HG03103 (cell line): ENCODE data around the gene DUOX1.
A peak's percentile ranks its signal among the peaks of the same experiment; 100 is the strongest.

Source experiments
- ATAC-seq: cut with Tn5 transposase; IDR thresholded peaks from one replicate; pipeline ENCODE4 v1.9.1; 2021; ENCODE audit warnings: low read depth; ENCODE audit not compliant: unreplicated experiment

Gene DUOX1

DNA sequence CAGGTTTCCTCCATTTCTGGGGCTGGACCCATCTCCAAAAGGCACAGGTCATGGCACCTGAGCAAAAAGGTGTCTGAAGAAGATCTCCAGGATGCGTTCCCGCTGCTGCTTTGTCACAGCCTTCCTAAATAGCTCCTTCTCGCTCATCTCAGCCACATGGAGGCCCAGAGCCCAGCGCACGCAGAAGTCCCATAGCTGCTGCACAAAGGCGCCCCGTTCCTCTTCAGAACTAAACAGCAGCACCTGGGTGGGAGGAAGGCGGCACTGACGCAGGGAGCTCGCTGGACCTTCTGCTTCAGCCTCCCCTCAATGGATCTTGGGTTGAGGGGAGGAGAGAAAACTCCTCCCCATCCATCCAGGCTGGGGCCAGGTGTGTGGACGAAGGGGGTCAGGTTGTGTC lies 24.2 kb upstream of the DUOX1 start:
- ATAC-seq = no peak

DNA sequence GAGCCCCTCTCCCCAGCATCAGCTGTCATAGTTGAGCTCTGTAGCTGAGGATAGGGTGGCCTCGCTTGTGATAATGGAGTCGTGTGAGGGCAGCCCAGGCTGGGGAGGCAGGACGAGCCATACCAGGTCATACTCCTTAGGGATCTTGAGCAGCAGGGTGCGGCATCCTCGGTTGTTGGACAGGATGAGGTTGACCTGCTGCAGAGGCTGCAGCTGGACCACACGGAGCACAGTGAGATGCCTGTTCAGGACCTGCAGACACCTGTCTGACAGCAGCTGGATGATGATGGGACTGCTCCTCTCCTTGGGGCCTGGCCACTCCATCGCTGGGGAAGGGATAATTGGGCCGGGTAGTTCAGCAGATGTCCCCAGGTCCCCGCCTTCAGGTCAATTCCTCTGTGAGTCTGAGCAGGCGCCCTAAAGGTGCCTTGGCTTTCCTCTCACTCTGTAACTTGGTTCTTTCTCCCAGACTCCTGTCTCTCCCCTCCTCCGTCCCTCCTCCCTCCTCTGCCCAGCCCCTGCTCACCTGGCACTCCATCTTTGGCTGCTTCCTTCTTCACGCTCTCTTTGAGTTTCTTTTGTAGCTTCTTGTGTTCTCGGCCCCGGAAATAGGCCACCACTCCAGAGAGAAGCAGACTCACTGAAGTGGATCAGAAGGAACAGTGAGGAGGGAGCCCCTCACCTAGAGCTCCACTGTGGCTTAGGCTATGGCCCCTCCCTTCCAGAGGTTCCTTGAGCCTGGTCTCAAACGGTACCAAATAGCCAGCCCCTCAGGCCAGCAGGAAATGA lies 23.6 kb upstream of the DUOX1 start:
- ATAC-seq = no peak

DNA sequence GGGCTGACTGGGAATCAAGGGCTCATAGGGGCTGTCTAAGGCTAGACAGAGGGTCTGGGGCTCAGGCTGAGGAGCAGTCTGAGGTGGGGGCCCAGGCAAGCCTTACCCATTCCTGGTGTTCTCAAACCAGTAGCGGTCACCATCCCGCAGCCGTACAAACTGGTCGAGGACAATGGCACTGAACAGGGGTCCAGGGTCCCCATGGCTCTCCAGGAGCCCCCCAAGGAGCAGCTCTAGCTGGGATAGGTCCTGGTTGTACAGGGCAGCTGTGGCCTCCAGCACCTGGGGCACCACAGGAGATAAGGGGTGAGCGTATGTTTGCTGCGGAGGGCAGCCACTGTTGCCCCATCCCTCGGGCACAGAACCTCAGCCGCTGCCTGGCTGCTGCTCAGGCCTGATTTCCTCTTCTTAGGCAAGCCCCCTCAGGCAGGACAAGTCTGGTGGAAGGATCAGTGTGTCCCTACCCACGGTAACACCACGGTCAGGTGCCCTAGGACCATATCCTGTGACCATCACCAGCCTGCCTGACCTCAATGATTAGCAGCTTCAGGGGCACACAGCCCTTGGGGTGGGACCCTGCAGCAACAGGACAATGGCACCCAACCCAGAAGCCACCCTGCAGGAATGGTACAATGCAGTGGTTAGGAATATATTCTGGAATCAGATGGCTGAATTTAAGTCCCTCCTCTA lies 21.7 kb upstream of the DUOX1 start:
- no peak for ATAC-seq

DNA sequence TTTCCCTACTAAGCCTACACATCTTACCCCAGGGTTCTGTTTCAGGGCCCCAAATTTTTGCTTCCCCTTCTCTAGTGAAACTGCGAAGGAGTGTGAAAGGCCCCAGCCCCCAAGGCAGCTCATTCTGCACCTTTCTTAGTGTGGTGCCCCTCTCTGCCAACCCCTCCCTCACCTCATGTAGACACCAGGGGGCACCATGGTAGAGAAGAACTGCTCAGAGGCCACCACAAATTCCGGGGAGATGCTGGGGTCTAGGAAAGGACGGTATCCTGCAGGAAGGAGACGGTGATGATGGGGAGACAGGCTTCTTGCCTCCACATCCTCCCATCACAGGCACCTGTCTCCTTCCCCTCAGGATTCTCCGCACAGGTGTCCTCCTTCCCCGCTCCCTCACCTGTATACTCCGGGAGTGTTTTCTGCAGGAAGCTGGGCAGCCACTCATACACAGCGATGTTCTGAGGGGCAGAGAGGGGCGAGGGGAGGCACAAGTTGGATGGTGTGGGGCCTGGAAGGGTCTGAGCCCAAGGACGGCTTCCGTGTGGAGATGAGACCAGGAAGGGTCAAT lies 19.5 kb upstream of the DUOX1 start:
- ATAC-seq = no peak

DNA sequence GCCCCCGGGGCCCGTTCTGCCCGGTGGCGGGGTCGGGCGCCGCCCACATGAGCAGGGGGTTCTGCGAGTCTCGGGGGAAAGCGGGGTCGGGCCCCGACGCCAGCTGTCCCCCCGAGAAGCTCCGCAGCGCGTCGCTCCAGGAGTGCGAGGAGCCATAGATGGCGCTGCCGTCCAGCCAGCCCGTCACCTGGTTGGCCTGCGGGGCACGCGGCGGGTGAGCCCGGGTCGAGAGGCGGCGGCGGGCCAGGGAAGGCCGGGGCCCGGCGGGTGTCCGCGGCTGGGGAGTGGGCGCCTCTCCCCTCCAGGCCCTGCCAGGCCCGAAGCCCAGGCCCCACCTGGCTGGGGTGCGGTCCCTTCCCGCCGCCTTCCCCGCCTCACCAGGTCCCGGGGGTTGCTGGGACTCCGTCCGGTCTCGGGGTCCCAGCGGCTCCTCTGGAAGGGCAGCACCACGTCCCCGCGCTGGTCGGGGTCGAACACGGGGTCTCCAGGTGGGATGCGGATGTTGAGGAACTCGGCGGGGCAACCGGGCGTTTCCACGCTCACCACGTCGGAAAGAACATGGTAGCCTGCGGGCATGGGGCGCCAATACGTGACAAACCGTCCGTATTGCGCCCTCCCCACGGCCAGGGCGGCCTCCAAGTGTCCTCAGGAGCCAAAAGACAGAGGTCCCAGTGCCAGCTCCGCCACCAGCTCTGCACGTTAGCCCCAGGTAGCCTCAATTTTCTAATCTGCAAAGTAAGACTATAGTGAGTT lies 18.2 kb upstream of the DUOX1 start:
- no peak for ATAC-seq

DNA sequence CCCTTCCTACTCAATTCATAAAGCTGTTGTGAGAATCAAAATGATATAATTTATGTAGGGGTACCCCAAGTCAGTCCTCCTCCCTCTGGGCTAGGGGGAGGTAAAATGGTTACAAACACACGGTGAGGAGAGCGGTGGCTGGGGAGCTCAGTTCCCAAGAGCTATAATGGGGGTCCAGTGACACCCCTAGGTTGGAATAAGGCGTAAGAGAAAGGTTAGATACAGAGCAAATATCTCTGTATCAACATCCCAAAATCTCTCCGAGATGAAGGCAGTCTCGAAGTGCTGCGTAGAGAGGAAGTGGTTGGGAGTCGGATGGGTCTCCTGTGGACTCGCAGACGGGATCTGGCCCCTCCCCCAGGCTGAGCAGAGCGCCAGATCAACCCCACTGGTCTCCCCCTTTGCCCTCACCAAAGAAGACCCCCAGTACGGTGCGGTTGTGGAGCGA lies 17.6 kb upstream of the DUOX1 start:
- no peak for ATAC-seq

DNA sequence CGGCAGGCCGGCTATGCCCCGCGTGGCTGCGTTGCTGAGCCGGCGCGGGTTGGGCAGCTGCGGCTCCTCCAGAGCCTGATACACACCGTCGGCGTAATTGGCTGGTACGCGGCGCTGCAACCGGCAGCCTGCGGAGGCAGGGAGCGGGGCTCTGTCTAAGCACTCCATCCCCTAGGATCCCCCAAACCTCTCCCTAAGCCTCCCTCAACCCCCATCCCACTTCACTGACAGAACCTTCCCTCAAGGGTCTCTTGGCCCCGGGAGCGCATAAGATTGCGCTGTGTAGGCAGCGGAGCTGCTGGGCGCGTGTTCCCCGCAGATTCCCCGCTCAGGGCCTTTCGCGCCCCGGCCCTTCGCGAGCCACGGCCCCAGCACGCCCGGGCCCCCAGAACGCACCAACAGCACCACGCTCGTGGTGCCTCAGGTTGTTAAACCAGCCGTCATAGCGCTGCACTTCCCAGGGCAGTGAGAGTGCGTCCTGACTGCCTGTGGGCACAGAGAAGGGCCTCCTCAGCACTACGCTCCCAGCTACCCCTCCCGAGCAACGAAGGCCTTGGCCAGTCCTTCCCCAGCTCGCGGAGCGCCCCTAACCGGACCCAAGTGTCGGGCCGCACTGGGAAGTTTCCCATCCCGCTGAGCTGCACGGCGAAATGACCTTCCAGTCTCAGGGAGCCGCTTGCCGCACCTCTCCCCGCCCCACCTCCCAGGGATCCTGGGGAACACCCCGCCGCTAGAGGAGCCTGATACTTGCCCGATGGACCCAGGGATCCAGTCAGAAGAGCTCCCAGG lies 17.0 kb upstream of the DUOX1 start:
- no peak for ATAC-seq

DNA sequence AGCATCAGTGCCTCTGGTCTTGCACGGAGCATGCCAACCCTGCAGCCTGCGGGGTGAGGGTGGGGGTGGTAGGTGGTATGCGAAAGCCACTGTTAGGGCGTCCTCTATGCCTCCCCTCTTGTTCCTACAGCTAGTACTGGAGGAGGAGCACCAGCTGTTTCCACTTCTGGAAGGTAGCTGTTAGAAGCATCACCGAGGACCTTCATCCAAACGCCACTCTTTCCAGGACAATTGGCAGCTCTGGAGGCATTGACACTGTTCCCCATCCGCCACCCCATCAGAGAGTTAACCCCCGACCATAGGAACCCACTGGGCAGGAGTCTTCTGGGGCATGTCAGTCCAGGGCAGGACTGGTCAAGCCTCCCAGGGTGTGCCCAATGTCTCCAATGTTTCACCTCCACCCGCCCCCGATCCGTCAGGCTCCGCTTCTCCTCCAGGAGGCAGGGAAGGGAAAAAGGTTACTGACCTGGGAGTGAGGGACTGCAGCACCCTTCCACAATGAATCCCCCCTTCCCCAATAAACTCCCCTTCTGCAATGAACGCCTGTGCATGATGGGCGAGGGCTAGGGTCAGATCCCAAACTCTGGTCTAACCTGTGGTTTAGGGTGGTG lies 16.3 kb upstream of the DUOX1 start:
- no peak for ATAC-seq

DNA sequence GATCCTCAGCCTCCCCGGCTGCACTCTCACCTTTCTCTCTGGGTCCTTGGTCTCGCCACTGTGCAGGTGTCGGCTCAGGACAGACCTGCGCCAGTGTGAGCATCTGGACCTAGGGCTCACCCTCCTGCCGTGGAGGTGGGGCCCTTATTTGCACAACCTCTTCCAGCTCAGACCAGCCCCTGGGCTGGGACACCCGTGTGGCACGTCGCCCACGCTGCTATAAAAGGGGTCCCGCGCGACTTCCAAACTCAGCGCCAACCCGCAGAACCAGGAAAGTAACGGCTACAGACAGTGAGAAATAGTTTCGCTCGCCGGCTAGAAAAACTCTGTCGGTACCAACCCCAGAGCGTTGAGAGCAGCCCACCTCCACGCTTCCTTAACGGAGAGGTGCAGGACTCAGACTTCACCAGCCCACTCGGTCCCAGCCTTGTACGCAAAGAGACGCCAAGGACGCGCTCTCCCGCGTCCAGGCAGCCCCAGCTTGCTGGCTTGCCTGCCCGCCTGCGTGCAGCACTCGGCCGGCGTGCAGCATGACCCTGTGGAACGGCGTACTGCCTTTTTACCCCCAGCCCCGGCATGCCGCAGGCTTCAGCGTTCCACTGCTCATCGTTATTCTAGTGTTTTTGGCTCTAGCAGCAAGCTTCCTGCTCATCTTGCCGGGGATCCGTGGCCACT lies 15.6 kb upstream of the DUOX1 start, which contains the start of the genes DUOX2 and DUOXA2:
DUOX2 (minus strand) TSS at position 97 of the 675 bp plus-strand sequence. CDS start 761 bp downstream, outside the sequence.
DUOXA2 (plus strand) TSS at position 251 of the 675 bp plus-strand sequence; CDS start at position 531, 280 bp downstream.
- ATAC-seq = no peak

DNA sequence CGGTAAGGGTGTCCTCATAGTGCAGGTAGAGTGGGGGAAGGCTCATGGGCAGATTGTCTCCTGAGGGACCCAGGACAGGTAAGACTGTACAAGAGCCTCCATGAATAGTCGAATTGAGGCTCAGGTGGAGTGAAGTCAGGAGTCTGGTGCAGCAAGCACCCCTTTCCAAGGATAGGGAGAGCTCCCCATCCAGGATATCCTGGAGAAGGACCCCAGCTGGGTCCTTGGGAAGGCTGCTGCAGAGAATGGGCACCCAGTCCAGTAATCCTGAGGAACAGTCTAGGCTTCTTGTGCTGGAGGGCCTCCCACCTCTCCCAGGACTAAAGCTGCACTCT lies 15.1 kb upstream of the DUOX1 start:
- no peak for ATAC-seq

DNA sequence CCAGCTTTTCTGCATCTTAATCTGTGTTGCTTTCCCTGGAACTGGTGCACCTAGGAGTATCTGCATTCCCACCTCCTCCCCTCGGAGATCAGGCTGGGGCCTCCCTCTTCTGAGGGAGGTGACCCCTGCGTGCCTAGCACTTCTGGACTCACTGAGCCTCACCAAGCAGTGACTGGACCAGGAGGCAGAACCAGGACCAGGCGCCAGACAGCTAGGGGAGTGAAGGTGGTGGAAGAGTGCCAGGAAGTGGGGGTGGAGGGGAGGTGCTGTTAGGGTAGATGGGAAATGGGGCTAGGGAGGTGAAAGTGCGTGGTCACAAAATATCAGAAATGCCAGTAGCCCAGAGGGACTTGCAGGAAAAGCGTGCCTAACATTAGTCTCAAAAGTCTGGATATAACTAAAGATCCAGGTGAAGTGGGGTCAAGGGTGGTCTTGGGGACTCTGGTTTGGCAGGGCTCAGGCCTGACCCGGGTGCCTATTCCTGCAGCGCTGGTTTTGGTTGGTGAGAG lies 14.4 kb upstream of the DUOX1 start:
- ATAC-seq = no peak

DNA sequence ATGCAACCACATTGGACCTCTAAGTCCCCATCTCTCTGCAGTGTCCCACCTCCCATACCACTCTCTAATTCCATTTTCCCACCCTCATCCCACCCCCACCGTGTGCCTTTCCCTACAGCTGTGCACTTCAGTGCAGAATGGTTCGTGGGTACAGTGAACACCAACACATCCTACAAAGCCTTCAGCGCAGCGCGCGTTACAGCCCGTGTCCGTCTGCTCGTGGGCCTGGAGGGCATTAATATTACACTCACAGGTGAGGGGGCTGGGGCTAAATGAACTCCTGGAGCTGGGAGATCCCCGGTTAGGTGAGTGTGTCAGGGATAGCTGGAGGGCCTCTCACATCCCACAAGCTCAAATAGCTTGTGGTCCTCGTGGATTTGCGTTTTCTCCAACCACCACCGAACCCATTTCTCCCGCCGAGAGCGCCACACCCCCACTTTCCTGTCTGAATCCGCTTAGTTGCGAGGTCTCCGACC lies 13.8 kb upstream of the DUOX1 start:
- ATAC-seq = no peak

DNA sequence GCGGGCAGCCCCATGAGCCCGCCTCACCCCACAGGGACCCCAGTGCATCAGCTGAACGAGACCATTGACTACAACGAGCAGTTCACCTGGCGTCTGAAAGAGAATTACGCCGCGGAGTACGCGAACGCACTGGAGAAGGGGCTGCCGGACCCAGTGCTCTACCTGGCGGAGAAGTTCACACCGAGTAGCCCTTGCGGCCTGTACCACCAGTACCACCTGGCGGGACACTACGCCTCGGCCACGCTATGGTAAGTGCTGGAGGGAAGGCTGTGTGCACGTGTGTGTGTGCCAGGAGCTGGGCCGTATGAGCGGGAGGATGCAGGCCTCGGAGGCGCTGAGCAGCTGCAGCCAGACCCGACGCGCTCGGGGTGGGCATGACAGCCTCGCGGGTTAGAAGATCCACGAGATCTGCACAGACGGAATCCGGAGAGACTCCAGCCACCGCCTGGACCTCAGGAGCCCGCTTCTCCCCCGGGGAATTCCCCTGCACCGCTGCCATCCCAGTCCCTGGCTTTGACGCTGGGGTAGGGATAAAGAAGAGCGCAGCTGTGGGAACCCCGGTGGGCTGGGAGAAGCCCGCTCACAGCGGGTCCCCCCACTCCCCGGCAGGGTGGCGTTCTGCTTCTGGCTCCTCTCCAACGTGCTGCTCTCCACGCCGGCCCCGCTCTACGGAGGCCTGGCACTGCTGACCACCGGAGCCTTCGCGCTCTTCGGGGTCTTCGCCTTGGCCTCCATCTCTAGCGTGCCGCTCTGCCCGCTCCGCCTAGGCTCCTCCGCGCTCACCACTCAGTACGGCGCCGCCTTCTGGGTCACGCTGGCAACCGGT lies 13.1 kb upstream of the DUOX1 start:
- no peak for ATAC-seq

DNA sequence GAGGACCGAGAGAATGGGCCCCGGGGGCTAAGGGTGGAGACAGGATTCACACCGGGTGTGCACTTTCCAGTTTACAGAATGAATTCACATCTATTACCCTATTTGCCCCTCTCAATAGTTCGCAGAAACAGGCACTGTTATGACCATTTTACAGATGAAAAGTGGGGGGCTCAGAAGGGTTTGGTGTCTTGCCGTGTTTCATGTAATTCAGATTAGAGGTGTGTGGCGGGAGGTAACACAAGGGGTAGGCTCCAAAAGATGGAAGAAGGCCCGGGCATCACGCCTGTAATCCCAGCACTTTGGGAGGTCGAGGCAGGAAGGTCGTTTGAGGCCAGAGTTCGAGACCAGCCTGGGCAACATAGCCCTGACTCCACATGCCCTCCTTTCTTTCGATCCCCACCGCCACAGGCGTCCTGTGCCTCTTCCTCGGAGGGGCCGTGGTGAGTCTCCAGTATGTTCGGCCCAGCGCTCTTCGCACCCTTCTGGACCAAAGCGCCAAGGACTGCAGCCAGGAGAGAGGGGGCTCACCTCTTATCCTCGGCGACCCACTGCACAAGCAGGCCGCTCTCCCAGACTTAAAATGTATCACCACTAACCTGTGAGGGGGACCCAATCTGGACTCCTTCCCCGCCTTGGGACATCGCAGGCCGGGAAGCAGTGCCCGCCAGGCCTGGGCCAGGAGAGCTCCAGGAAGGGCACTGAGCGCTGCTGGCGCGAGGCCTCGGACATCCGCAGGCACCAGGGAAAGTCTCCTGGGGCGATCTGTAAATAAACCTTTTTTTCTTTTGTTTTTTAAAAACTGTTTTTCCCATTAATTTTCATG lies 12.3 kb upstream of the DUOX1 start:
- ATAC-seq = no peak

DNA sequence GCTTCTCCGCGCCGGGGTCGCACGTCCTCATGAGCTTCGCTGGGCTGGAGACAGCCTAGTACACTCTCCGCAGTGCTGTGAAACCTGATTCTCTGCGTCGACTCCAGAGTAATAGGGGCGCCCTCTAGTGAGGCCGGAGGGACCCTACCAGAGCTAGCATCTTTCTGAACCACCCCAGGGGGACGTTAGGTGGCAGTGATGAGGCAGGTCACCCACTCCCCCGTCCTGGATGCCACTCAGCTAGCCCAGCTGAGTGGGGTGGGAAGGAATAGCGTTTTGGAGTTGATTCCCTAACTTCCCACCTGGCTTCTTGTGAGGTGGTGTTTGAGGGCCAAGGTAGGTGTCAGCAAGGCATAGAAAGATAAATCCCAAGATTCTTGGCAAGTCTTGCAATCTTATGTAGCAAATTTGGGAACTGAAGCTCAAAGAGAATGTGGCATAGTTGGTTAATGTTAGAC lies 11.6 kb upstream of the DUOX1 start:
- ATAC-seq = peak; percentile 74

DNA sequence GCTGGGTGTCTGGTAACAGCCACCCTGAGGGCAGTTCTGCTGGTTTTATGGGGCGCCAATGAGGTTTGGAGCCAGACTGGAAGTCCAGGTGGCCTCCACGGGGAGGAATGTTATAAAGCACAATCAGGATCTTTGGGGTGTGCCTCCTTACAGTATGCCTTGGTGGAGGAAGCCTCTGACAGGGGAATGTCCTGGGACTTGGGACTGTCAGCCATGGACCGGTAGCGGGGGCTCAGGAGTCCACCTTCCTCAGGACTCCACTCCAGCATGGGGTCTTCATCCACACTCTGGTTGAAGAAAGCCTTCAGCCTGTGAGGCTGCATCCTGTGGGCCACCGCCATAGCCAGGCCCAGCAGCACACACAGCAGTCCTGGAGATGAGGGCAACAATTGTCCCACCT lies 10.8 kb upstream of the DUOX1 start:
- ATAC-seq = no peak
